HepG2 (cell line): Measurements from ENCODE around the gene PIK3CA. TPM values are rescaled to one million over a fixed set of nuclear protein-coding genes. Genes with fewer than 3 reads are reported as not detected.

Experiments
- ARHGAP35 ChIP-seq: sonication (generic); formaldehyde crosslinking; IDR thresholded peaks from 2 replicates; pipeline ENCODE4 v1.9.0; 2022; ENCODE audit warnings: mild to moderate bottlenecking, inconsistent platforms, moderate library complexity, missing genetic modification reagents, borderline replicate concordance
- CBFB ChIP-seq: sonication (generic); formaldehyde crosslinking; IDR thresholded peaks from 2 replicates; pipeline ENCODE4 v1.4.0; 2020; ENCODE audit warnings: missing genetic modification reagents
- FOXA3 ChIP-seq: IDR thresholded peaks from 2 replicates; pipeline ENCODE4 v1.6.1; 2016; ENCODE audit warnings: missing genetic modification reagents, missing compliant biosample characterization
- HDAC1 ChIP-seq: sonication (generic); formaldehyde crosslinking; IDR thresholded peaks from 2 replicates; pipeline ENCODE4 v1.5.1; 2020; ENCODE audit warnings: mild to moderate bottlenecking, missing genetic modification reagents
- MXD3 ChIP-seq: IDR thresholded peaks from 2 replicates; pipeline ENCODE4 v1.6.1; 2016; ENCODE audit warnings: mild to moderate bottlenecking, missing biosample characterization, missing genetic modification reagents
- PITX1 ChIP-seq: sonication (generic); formaldehyde crosslinking; IDR thresholded peaks from 2 replicates; pipeline ENCODE4 v1.5.1; 2020; ENCODE audit warnings: mild to moderate bottlenecking, missing genetic modification reagents
- RXRB ChIP-seq: IDR thresholded peaks from 2 replicates; pipeline ENCODE4 v1.6.1; 2016; ENCODE audit warnings: borderline replicate concordance, missing genetic modification reagents, missing compliant biosample characterization
- SP140L ChIP-seq: sonication (generic); formaldehyde crosslinking; IDR thresholded peaks from 2 replicates; pipeline ENCODE4 v1.4.0; 2020; ENCODE audit warnings: missing genetic modification reagents, borderline replicate concordance
- XRCC5 ChIP-seq: fragments of 200-400 bp; formaldehyde crosslinking; optimal IDR thresholded peaks from 2 replicates; pipeline ENCODE3; 2017; ENCODE audit warnings: mild to moderate bottlenecking, low read length
- ZBTB38 ChIP-seq: sonication (generic); formaldehyde crosslinking; IDR thresholded peaks from 2 replicates; pipeline ENCODE4 v1.5.1; 2020; ENCODE audit warnings: mild to moderate bottlenecking, missing genetic modification reagents
- ZNF296 ChIP-seq: sonication (generic); formaldehyde crosslinking; conservative IDR thresholded peaks from 2 replicates; pipeline ENCODE4 v1.5.0; 2020; ENCODE audit warnings: mild to moderate bottlenecking, missing genetic modification reagents
- ZNF333 ChIP-seq: sonication (generic); formaldehyde crosslinking; IDR thresholded peaks from 2 replicates; pipeline ENCODE4 v1.4.0; 2020; ENCODE audit warnings: mild to moderate bottlenecking, missing genetic modification reagents, borderline replicate concordance
- ZNF407 ChIP-seq: sonication (generic); formaldehyde crosslinking; IDR thresholded peaks from one replicate; pipeline ENCODE4 v1.5.1; 2020; ENCODE audit warnings: mild to moderate bottlenecking, missing genetic modification reagents; ENCODE audit errors: not compliant biosample characterization
- ZNF414 ChIP-seq: sonication (generic); formaldehyde crosslinking; IDR thresholded peaks from 2 replicates; pipeline ENCODE4 v1.5.0; 2020; ENCODE audit warnings: missing genetic modification reagents
- polyA plus RNA-seq, 8 experiments: library from polyadenylated mRNA; depleted of rRNA in 3 of 8; stranded (reverse) in 7 of 8; unstranded in 1 of 8; fragments of >200 nt; fragmentation: Illumina TruSeq in 4 of 8; extraction: Trizol in 4 of 8; gene quantifications; 2 replicates each; pipeline versions ENCODE4 v1.2.1 to v1.2.3, GENCODE V29; 2011 to 2016; ENCODE audit warnings: low read depth in 4 of 8, missing spikeins in 1 of 8, mixed read lengths in 1 of 8; ENCODE audit not compliant: insufficient read depth in 1 of 8
- total RNA-seq, 5 experiments: library from RNA; depleted of rRNA; stranded (reverse); fragments of >200 nt; fragmentation: Illumina TruSeq; extraction: Trizol; gene quantifications; 2 replicates each; pipeline ENCODE4 v1.2.3, GENCODE V29; 2016; ENCODE audit warnings: low read depth in 1 of 5
- TF ChIP-seq, protein P1 (sequence below), 2 experiments: sonication (generic) in 1 of 2; formaldehyde crosslinking in 1 of 2; IDR thresholded peaks; 2 replicates each; pipeline versions ENCODE4 v1.4.0 to v1.6.1; 2016 to 2020; ENCODE audit warnings: borderline replicate concordance in 1 of 2, low read depth in 1 of 2, mild to moderate bottlenecking in 1 of 2, missing genetic modification reagents in 1 of 2

Gene PIK3CA
- total and polyA plus RNA-seq, 2 of the 13 experiments (the other 11 are each of a cell fraction or from before 2014, with no cell fraction given) = 5.7 to 11.4 TPM

DNA sequence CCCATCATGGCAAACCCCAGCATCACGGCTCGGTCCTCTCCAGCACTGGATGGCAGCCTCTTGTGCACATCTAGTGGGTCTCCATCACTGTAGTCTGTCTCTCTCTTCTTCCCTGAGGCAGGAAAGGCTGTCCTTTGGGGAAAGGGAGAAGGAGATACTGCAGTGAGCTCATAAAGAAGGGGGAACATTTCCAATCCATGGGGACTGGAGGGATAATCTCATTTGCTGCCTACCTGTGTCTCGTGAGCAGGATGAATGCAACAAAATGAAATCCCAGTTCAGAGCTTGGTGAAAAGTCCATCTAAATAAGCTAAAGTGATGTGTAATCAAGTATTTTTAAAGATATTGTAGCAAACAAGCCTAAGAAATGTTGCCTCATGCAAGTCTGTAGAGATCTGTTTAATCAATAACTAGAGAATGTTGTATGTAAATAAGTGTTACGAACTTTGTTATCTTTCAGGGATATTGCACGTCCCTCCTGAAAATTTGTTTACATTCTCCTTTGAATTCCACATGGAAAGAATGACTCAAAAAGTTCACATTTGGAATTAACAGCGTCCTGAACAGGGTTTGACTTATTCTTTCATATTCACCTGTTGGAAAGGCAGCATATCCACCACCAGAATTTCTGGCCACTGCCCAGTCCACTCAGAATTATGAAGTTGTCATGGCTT lies 102.8 kb downstream of the PIK3CA start, which contains the start of gene KCNMB3 (continued):
- TF ChIP-seq ZNF407 (CRISPR knock-in tag) (no peak), MXD3 (no peak), ARHGAP35 (CRISPR knock-in tag) (no peak), HDAC1 (peak; percentile 66; the same call in 1 of the 2 replicates), SP140L (CRISPR knock-in tag) (no peak), CBFB (CRISPR knock-in tag) (no peak), XRCC5 (no peak), FOXA3 (CRISPR knock-in tag) (peak; percentile 97), ZNF333 (CRISPR knock-in tag) (no peak), ZBTB38 (CRISPR knock-in tag) (no peak), ZNF414 (CRISPR knock-in tag) (no peak), RXRB (CRISPR knock-in tag) (peak; percentile 76; the same call in 1 of the 2 replicates), ZNF296 (no peak), PITX1 (CRISPR knock-in tag) (peak; percentile 19; the same call in 1 of the 2 replicates)
- TF ChIP-seq, protein P1, sequence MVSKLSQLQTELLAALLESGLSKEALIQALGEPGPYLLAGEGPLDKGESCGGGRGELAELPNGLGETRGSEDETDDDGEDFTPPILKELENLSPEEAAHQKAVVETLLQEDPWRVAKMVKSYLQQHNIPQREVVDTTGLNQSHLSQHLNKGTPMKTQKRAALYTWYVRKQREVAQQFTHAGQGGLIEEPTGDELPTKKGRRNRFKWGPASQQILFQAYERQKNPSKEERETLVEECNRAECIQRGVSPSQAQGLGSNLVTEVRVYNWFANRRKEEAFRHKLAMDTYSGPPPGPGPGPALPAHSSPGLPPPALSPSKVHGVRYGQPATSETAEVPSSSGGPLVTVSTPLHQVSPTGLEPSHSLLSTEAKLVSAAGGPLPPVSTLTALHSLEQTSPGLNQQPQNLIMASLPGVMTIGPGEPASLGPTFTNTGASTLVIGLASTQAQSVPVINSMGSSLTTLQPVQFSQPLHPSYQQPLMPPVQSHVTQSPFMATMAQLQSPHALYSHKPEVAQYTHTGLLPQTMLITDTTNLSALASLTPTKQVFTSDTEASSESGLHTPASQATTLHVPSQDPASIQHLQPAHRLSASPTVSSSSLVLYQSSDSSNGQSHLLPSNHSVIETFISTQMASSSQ (IDR thresholded peaks at IDR 0.05; ENCODE audit: low read depth) = peak; percentile 93
- TF ChIP-seq, protein P1 (CRISPR knock-in tag; IDR thresholded peaks at IDR 0.05; ENCODE audit: borderline replicate concordance) = peak; percentile 85; the same call in 1 of the 2 replicates
